GM18498 (cell line): ENCODE results near the gene OR6K2.
"Not testable (repeated sequence)": the region's sequence is repeated elsewhere in the genome, so short reads cannot be mapped to it uniquely, and the experiment has no call there.

ENCODE experiments used
- ATAC-seq: cut with Tn5 transposase; IDR thresholded peaks from one replicate; pipeline ENCODE4 v1.9.1; 2021; ENCODE audit warnings: mild to moderate bottlenecking, moderate library complexity; ENCODE audit not compliant: unreplicated experiment

Gene OR6K2, protein sequence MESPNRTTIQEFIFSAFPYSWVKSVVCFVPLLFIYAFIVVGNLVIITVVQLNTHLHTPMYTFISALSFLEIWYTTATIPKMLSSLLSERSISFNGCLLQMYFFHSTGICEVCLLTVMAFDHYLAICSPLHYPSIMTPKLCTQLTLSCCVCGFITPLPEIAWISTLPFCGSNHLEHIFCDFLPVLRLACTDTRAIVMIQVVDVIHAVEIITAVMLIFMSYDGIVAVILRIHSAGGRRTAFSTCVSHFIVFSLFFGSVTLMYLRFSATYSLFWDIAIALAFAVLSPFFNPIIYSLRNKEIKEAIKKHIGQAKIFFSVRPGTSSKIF

DNA sequence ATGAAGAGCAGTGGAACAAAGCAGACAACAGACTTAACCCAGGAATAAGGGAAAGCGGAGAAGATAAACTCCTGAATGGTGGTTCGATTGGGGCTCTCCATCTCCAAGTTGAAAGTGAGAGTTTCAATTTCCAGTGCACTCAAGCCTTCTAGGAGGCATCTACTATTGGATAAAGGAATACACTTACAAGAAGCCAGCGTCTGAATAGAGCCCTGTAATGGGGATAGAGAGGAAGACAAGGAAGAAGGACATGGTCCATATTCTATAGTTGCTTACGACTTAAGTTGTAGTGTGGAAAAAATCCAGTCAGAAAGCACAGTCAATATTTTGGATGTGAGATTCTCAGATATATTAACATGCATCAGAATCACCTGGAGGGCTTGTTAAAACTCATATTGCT is at the start of gene OR6K2:
TSS of gene OR6K2 (minus strand) at position 101 of the 400 bp plus-strand sequence. CDS start at position 101, 0 bp downstream.
- ATAC-seq: no peak

DNA sequence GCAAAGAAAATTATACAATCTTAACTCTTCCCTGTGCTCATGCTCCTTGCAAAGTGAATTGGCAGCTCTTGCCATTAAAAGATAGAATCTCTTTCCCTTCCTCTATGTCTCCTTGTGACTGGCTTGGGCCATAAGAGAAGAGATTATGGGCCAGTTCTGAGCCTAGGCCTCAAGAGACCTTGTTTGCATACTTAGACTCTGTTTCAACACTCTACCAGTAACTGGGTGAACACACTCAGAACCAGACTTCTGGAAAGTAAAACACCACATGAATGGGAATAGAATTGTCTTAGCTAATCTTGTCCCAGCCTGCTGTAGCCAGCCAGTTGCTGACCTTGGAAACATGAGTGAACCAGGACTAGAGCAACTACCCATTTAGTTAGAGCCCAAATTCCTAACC is 35.4 kb upstream of the OR6K2 start:
- ATAC-seq: no peak

DNA sequence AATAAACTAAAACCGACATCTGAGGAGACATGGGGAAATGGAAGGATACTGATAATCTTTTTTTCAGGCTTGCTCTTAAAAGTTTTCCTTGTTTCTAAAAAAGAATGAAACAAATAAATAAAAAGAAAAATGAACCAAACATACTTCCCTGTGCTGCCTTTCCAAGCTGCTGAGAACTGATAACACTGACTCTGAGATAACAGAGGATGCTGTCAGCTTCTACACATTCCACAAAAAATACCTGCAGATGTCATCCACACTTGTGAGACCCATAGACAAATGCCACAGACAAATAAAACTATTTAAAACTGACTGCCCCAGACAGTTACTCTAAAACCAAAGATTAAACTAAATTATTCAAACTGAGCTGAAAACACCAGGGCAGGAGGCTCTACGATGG is 32.1 kb upstream of the OR6K2 start:
- ATAC-seq: no peak

- no peak for ATAC-seq
Observed at GRCh38 chr1:158731707-158732106, 31.3 kb upstream of the OR6K2 start.

GRCh38 chr1:158730453-158730852 is 30.0 kb upstream of the OR6K2 start:
- no peak for ATAC-seq

DNA sequence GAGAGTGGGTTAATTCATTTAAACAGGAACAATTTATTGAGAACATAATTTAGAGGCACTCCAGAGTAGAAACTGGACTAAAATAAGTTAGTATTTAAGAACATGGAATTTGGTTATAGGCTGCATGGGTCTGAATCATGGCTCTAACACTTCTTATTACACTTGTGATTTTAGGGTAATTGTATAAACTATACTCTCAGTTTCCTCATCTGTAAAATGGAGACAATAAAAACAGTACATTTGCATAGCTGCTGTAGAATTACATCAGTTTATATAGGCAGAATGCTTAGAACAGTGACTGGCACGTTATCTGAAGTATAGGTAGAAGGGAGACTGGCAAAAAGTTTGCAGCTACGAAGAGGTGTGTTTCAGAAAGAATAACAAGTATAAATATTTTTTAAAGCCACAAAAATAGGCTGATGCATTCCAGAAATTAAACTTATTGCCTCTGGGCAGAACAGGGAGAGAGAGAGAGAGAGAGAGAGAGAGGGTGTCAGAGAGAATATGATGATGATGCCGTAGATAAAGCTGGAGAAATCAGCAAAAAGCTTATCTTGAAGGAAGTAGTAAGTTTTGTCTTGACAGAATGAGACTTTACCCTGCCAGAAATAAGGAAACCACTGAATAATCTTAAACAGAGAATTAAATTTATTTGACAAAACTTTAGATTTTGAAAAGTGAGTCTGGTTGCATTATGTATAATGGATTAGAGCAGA is 28.2 kb upstream of the OR6K2 start:
- no peak for ATAC-seq

- no peak for ATAC-seq
Observed at GRCh38 chr1:158724442-158724841, 24.0 kb upstream of the OR6K2 start.

DNA sequence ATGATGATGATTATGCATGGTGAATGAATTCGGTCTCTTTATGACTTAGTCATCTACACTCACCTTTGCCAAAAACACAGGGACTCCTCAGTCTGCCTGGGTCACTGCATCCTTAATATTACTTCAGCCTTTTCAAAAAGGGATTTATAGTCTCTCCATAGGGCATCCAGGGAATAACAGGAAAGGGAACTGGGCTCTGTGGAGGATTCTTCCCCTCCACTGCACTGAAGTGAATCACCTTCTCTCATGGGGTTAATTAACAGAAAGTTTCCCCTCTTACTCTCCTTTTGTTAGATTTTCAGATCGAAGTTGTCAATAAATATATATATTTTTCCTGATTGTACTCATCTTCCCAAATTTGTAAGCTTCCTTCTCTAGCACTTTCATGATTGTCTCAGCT is 20.2 kb upstream of the OR6K2 start, which contains the start of gene OR6K3:
TSS of gene OR6K3 (minus strand) at position 101 of the 400 bp plus-strand sequence. CDS start 2,605 bp downstream, outside the sequence.
- no peak for ATAC-seq

- ATAC-seq: no peak
Observed at GRCh38 chr1:158719664-158720063, 19.2 kb upstream of the OR6K2 start.

DNA sequence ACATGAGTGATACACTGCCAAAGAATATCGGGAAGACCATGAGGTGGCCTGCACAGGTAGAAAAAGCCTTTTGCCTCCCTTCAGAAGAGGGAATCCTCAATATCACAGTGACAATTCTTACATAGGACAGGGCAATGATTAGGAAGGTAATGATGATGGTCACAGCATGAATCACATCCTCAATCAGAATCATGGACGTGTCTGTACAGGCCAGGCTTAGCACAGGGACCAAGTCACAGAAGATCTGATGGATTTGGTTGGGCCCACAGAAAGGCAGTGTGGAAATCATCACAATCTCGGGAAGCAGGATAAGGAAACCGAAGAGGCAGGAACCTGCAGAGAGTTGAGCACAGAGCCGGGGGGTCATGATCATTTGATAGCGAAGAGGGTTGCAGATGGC is 16.9 kb upstream of the OR6K2 start:
- ATAC-seq: no peak

DNA sequence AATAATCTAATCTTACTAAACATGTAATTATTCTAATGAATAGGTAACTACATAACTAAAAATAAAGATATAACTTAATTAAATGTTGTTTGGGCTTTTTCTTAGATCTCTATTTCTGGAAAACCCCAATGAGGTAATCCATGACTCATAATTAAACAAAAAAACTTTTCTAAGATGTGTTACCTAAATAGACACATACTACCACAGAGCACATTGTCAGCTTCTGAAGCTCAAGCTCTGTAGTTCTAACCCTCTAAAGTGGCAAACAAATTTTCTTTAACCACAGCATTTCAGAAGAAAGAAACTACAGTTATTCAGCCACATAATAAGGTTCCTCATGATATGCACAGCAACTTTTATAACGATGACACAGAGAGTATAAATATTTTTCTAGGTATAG is 15.9 kb upstream of the OR6K2 start:
- ATAC-seq: peak; percentile 54

- ATAC-seq: no peak
Observed at GRCh38 chr1:158714754-158715153, 14.3 kb upstream of the OR6K2 start.

GRCh38 chr1:158711098-158711497 is 10.6 kb upstream of the OR6K2 start:
- no peak for ATAC-seq

- ATAC-seq: no peak
Observed at GRCh38 chr1:158706096-158706495, 5.6 kb upstream of the OR6K2 start.

- no peak for ATAC-seq
Observed at GRCh38 chr1:158694596-158694995, 5.9 kb downstream of the OR6K2 start.

- no peak for ATAC-seq
Observed at GRCh38 chr1:158692356-158692755, 8.1 kb downstream of the OR6K2 start.

DNA sequence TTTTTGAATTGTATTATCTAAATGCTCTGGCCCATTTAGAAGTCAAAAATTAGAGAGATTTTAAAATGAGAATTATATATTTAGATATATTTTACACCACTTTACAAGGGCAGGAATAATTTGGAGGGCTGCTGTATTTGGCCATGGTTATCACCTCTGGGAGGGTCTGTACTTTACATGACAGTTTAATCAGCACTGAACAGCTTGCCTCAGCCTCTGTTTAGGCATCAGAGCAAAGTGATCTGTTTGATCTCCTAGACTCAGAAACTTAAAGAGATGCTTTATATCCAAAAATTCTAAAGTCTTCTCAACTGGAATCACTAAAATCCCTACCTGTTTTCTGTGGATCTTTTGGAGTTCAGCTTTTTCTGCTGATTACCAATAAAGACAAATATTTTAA is 8.5 kb downstream of the OR6K2 start:
- no peak for ATAC-seq

- ATAC-seq: not testable (repeated sequence)
Observed at GRCh38 chr1:158691149-158691548, 9.3 kb downstream of the OR6K2 start.

DNA sequence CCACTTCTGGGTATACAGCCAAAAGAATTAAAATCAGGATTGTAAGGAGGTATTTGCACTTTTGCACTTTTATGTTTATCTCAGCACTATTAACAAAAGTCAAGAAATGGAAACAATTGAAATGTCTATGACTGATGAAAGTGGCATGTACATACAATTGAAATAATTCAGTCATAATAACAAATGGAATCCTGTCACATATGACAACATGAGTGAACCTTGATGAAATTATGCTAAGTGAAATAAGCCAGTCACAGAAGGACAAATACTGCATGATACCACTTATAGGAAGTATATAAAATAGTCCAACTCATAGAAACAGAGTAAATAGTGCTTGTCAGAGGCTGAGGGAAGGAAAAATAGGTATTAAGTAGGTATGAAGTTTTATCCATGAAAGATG is 10.6 kb downstream of the OR6K2 start:
- ATAC-seq: no peak

DNA sequence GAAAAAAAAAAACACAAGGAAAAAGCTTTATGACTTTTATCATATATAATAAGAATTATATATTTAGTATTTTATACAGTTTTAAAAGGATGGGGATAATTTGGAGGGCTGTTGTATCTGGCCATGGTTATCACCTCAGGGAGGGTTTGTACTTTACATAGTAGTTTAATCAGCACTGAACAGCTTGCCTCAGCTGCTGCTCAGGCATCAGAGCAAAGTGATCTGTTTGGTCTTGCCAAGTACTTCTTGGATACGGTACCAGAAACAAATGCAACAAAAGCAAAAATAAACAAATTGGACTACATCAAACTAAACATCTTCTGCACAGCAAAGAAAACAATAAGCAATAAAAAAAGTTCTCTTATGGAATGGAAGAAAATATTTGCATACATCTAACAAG is 11.3 kb downstream of the OR6K2 start:
- ATAC-seq: no peak

DNA sequence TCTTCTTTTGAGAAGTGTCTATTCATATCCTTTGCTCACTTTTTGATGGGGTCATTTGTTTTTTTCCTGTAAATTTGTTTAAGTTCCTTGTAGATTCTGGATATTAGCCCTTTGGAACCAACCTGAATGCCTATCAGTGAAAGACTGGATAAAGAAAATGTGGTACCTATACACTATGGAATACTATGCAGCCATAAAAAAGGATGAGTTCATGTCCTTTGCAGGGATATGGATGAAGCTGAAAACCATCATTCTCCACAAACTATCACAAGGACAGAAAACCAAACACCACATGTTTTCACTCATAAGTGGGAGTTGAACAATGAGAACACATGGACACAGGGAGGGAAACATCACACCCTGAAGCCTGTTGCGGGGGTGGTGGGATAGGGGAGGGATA is 12.1 kb downstream of the OR6K2 start:
- ATAC-seq: not testable (repeated sequence)

DNA sequence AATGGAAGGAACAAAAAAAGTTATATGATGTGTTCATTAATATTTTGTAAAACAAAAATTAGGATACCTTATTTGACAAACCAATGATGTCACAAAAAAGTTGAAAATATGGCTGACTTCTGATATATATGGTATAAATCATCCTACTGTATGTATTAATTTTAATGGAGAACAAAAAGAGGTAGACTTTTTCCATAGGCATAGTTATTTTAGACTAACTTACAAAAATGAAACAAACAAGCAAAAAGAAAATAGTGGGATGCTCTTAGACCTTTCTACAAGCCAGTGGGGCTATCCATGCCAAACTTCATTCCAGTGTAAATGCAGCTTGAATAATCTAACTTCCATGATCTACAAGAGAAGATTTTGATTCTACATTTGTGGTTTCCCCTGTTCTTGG is 13.4 kb downstream of the OR6K2 start:
- no peak for ATAC-seq
